H9 (cell line): ENCODE results near the gene SIRT6. TPM values are rescaled to one million over a fixed set of nuclear protein-coding genes. Genes with fewer than 3 reads are reported as not detected.

Source experiments
- DNase-seq: peaks from one replicate; pipeline ENCODE4 v3.0.0-alpha.2; 2017
- H2AFZ ChIP-seq: one replicate; pipeline ENCODE4 v1.6.1; 2013; ENCODE audit warnings: mild to moderate bottlenecking, low read length, control low read depth, moderate library complexity
- H2AK5ac ChIP-seq: 2 replicates; pipeline ENCODE4 v1.6.1; 2013; ENCODE audit warnings: low read length, control low read depth, mixed read lengths; ENCODE audit not compliant: insufficient read length
- H2BK120ac ChIP-seq: one replicate; pipeline ENCODE4 v1.6.1; 2013; ENCODE audit warnings: low read depth, mild to moderate bottlenecking, low read length, control low read depth, inconsistent platforms; ENCODE audit not compliant: poor library complexity, severe bottlenecking
- H2BK12ac ChIP-seq: 2 replicates; pipeline ENCODE4 v1.6.1; 2013; ENCODE audit warnings: low read length, control low read depth, mixed read lengths, low read depth; ENCODE audit not compliant: insufficient read length
- H2BK15ac ChIP-seq: 2 replicates; pipeline ENCODE4 v1.6.1; 2013; ENCODE audit warnings: low read depth, low read length, control low read depth
- H2BK20ac ChIP-seq: one replicate; pipeline ENCODE4 v1.6.1; 2013; ENCODE audit warnings: low read depth, mild to moderate bottlenecking, low read length, control low read depth, inconsistent platforms; ENCODE audit not compliant: poor library complexity, severe bottlenecking
- H2BK5ac ChIP-seq: 2 replicates; pipeline ENCODE4 v1.6.1; 2013; ENCODE audit warnings: low read length, control low read depth, mixed read lengths; ENCODE audit not compliant: insufficient read length
- H3K14ac ChIP-seq: 2 replicates; pipeline ENCODE4 v1.6.1; 2013; ENCODE audit warnings: low read length, control low read depth; ENCODE audit not compliant: insufficient read depth
- H3K18ac ChIP-seq: 2 replicates; pipeline ENCODE4 v1.6.1; 2013; ENCODE audit warnings: low read depth, mild to moderate bottlenecking, mixed read lengths, low read length, control low read depth; ENCODE audit not compliant: insufficient read length
- H3K23ac ChIP-seq: 2 replicates; pipeline ENCODE4 v1.6.1; 2013; ENCODE audit warnings: low read length, control low read depth, mixed read lengths, low read depth; ENCODE audit not compliant: insufficient read length
- H3K23me2 ChIP-seq: 2 replicates; pipeline ENCODE4 v1.6.1; 2013; ENCODE audit warnings: low read depth, mild to moderate bottlenecking, mixed read lengths, low read length, control low read depth; ENCODE audit not compliant: insufficient read length, poor library complexity, severe bottlenecking
- H3K27ac ChIP-seq: 2 replicates; pipeline ENCODE4 v1.5.1; 2013; ENCODE audit warnings: low read length, control low read depth, mixed read lengths, low read depth; ENCODE audit not compliant: insufficient read length
- H3K27me3 ChIP-seq: 2 replicates; pipeline ENCODE4 v1.6.1; 2013; ENCODE audit warnings: low read length, control low read depth, inconsistent platforms; ENCODE audit not compliant: insufficient read depth
- H3K4ac ChIP-seq: 2 replicates; pipeline ENCODE4 v1.6.1; 2013; ENCODE audit warnings: low read depth, mild to moderate bottlenecking, control low read depth, inconsistent platforms, low read length, moderate library complexity
- H3K4me1 ChIP-seq: 2 replicates; pipeline ENCODE4 v1.6.1; 2013; ENCODE audit warnings: low read length, control low read depth, inconsistent platforms; ENCODE audit not compliant: insufficient read depth
- H3K4me2 ChIP-seq: 2 replicates; pipeline ENCODE4 v1.6.1; 2013; ENCODE audit warnings: low read length, control low read depth, mixed read lengths; ENCODE audit not compliant: insufficient read length, insufficient read depth
- H3K56ac ChIP-seq: 2 replicates; pipeline ENCODE4 v1.6.1; 2013; ENCODE audit warnings: low read depth, mild to moderate bottlenecking, mixed read lengths, low read length, control low read depth; ENCODE audit not compliant: insufficient read length
- H3K79me1 ChIP-seq: 2 replicates; pipeline ENCODE4 v1.6.1; 2013; ENCODE audit warnings: low read depth, mild to moderate bottlenecking, moderate library complexity, low read length, control low read depth, inconsistent platforms; ENCODE audit not compliant: insufficient read depth, poor library complexity, severe bottlenecking
- H3K79me2 ChIP-seq: 2 replicates; pipeline ENCODE4 v1.6.1; 2013; ENCODE audit warnings: low read length, control low read depth, inconsistent platforms; ENCODE audit not compliant: insufficient read depth
- H3K9ac ChIP-seq: 2 replicates; pipeline ENCODE4 v1.6.1; 2013; ENCODE audit warnings: low read length, control low read depth, mixed read lengths; ENCODE audit not compliant: insufficient read length; ENCODE audit errors: extremely low read depth
- H3K9me3 ChIP-seq: one replicate; pipeline ENCODE4 v1.6.1; 2013; ENCODE audit warnings: low read depth, low read length, inconsistent platforms; ENCODE audit not compliant: control insufficient read depth
- H3T11ph ChIP-seq: one replicate; pipeline ENCODE4 v1.6.1; 2013; ENCODE audit warnings: mild to moderate bottlenecking, low read length, control low read depth, inconsistent platforms
- H4K20me1 ChIP-seq: one replicate; pipeline ENCODE4 v1.6.1; 2013; ENCODE audit not compliant: control insufficient read depth, insufficient read length, insufficient read depth
- H4K5ac ChIP-seq: 2 replicates; pipeline ENCODE4 v1.6.1; 2013; ENCODE audit warnings: low read depth, mild to moderate bottlenecking, mixed read lengths, low read length, control low read depth; ENCODE audit not compliant: insufficient read length
- H4K8ac ChIP-seq: replicated peaks from 2 replicates; pipeline ENCODE4 v1.6.1; 2013; ENCODE audit warnings: low read length, control low read depth, mixed read lengths, low read depth; ENCODE audit not compliant: insufficient read length
- H4K91ac ChIP-seq: 2 replicates; pipeline ENCODE4 v1.6.1; 2013; ENCODE audit warnings: low read depth, mild to moderate bottlenecking, moderate library complexity, mixed read lengths, low read length, control low read depth; ENCODE audit not compliant: insufficient read length
- H3K27ac Mint-ChIP-seq, 3 experiments: 2 replicates in 2 of 3; 3 replicates in 1 of 3; pipeline ENCODE4 v1.8.0; 2020 to 2021; ENCODE audit warnings: mixed read lengths in 3 of 3, mild to moderate bottlenecking in 1 of 3, moderate library complexity in 1 of 3
- H3K27me3 Mint-ChIP-seq: 2 replicates; pipeline ENCODE4 v1.8.0; 2021; ENCODE audit warnings: low read depth, mild to moderate bottlenecking, moderate library complexity, mixed read lengths
- H3K36me3 Mint-ChIP-seq, 3 experiments: 2 replicates in 2 of 3; 3 replicates in 1 of 3; pipeline ENCODE4 v1.8.0; 2020 to 2021; ENCODE audit warnings: low read depth in 3 of 3, mixed read lengths in 3 of 3; ENCODE audit not compliant: insufficient read depth in 1 of 3
- H3K4me1 Mint-ChIP-seq, 2 experiments: 2 replicates each; pipeline ENCODE4 v1.8.0; 2020; ENCODE audit warnings: mixed read lengths in 2 of 2
- H3K4me3 Mint-ChIP-seq, 2 experiments: 2 replicates in 1 of 2; 3 replicates in 1 of 2; pipeline ENCODE4 v1.8.0; 2020 to 2021; ENCODE audit warnings: mild to moderate bottlenecking in 2 of 2, mixed read lengths in 2 of 2, moderate library complexity in 1 of 2
- H3K9me3 Mint-ChIP-seq, 2 experiments: 2 replicates in 1 of 2; 3 replicates in 1 of 2; pipeline ENCODE4 v1.8.0; 2020; ENCODE audit warnings: mild to moderate bottlenecking in 2 of 2, mixed read lengths in 2 of 2, moderate library complexity in 1 of 2
- CTCF ChIP-seq: fragments of 200-600 bp; sonication (generic); conservative IDR thresholded peaks from 3 replicates; pipeline ENCODE4 v1.8.0; 2021; ENCODE audit warnings: antibody characterized with exemption, mild to moderate bottlenecking
- WGBS: extraction: QIAGEN DNeasy Blood & Tissue Kit; methylation state at CpG from one replicate; pipeline ENCODE4 v1.1.7; 2013; ENCODE audit warnings: missing lambda C conversion rate, low lambda C conversion rate, mixed read lengths; ENCODE audit not compliant: insufficient read length; ENCODE audit errors: extremely low coverage; 5-methylcytosine and 5-hydroxymethylcytosine counted together
- total RNA-seq: library from RNA; stranded (reverse); gene quantifications from 2 replicates; pipeline ENCODE4 v1.2.1, GENCODE V29; 2021

The SIRT6 gene
- total RNA-seq, 1 experiment from 2014 or later: 24.9 TPM

DNA sequence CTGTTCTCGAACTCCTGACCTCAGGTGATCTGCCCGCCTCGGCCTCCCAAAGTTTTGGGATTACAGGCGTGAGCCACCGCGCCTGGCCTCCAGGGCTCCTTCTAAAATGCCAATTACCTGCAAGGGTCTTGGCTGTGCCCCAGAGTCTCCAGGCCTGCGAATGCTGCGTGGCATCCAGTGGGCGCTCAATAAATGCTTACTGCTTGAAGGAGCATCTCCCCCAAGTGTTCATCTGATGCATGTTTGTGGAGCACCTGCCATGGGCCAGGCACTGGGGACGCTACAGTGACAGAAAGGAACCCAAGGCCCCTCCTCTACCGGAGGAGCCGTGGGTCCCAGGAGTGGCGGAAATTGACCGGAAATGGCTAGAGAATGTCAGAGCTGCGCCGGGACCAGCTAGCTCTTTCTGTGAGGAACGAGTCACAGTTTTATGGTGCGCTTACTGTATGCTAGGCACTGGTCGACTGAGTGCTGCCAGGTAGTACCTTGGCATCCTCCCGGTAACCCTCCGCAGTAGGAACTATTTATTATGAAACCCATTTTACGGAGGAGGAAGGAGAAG lies 14.3 kb upstream of the SIRT6 start:
- Histone ChIP-seq H2BK5ac (no peak overlapping the region), H3K23me2 (no peaks in the 10 kb centered on the region), H3K4me1 (no peaks in the 10 kb centered on the region), H3K9me3 (no peaks in the 10 kb centered on the region), H2BK15ac (no peak overlapping the region), H3K79me2 (no peaks in the 10 kb centered on the region), H4K8ac (no peak overlapping the region), H3K9ac (no peak overlapping the region), H3K27me3 (peaks cover 3% of the 10 kb centered on the region; the same call in 1 of the 2 replicates), H3K79me1 (no peaks in the 10 kb centered on the region), H3K56ac (no peak overlapping the region), H3K18ac (no peak overlapping the region), H2AFZ (no peak overlapping the region), H2BK120ac (no peak overlapping the region), H3K14ac (no peak overlapping the region), H4K5ac (no peak overlapping the region), H4K91ac (no peak overlapping the region), H3K4me2 (no peak overlapping the region), H3K27ac (no peak overlapping the region), H3K4ac (no peak overlapping the region), H2BK12ac (no peak overlapping the region), H3K23ac (no peak overlapping the region), H3T11ph (no peak overlapping the region), H2AK5ac (no peak overlapping the region), H2BK20ac (no peak overlapping the region), H4K20me1 (no peaks in the 10 kb centered on the region)
- Mint-ChIP-seq H3K4me1 (peaks cover 10 to 23% of the 10 kb centered on the region in 2 experiments), H3K9me3 (peaks cover 8 to 9% of the 10 kb centered on the region in 2 experiments; a peak in 3 of 5 replicates), H3K4me3 (peak overlapping the region; percentile 18 to 80), H3K27ac (no peak overlapping the region), H3K27me3 (peaks cover 79% of the 10 kb centered on the region), H3K36me3 (no peaks in the 10 kb centered on the region; a peak in 3 of 7 replicates)
- whole genome bisulfite sequencing: no CpG with 5 or more reads among the region's 22 CpGs
- no peak for DNase-seq
- TF ChIP-seq CTCF: no peak
